GM18873 (cell line): Measurements from ENCODE around the gene POM121L2.

Experiments
- ATAC-seq: cut with Tn5 transposase; IDR thresholded peaks from one replicate; pipeline ENCODE4 v1.9.1; 2021; ENCODE audit warnings: mild to moderate bottlenecking, moderate library complexity, moderate number of reproducible peaks; ENCODE audit not compliant: unreplicated experiment, low FRiP score

POM121L2 gene

GRCh38 chr6:27312146-27312949, at the start of gene POM121L2:
POM121L2 (minus strand) TSS chr6:27312273; CDS start chr6:27312170, 103 bp downstream.
- ATAC-seq, result no peak

- ATAC-seq, result no peak
Measured at GRCh38 chr6:27359231-27359630, 47.2 kb upstream of the POM121L2 start.

GRCh38 chr6:27358786-27359185, 46.7 kb upstream of the POM121L2 start:
- no peak for ATAC-seq

- no peak for ATAC-seq
Measured at GRCh38 chr6:27352850-27353249, 40.8 kb upstream of the POM121L2 start.

- ATAC-seq, result no peak
Measured at GRCh38 chr6:27334141-27334540, 22.1 kb upstream of the POM121L2 start.

GRCh38 chr6:27333642-27334040, 21.6 kb upstream of the POM121L2 start:
- no peak for ATAC-seq

GRCh38 chr6:27332692-27333641, 20.9 kb upstream of the POM121L2 start:
- ATAC-seq, result no peak

- no peak for ATAC-seq
Measured at GRCh38 chr6:27327023-27327738, 15.1 kb upstream of the POM121L2 start.

- ATAC-seq, result no peak
Measured at GRCh38 chr6:27321901-27322300, 9.8 kb upstream of the POM121L2 start.

- no peak for ATAC-seq
Measured at GRCh38 chr6:27321370-27321769, 9.3 kb upstream of the POM121L2 start.

GRCh38 chr6:27318973-27319372, 6.9 kb upstream of the POM121L2 start:
- ATAC-seq, result no peak

GRCh38 chr6:27314046-27314445, 2.0 kb upstream of the POM121L2 start:
- no peak for ATAC-seq

GRCh38 chr6:27312950-27313271, 838 bp upstream of the POM121L2 start:
- no peak for ATAC-seq

GRCh38 chr6:27311806-27312145, 297 bp downstream of the POM121L2 start:
- no peak for ATAC-seq

- no peak for ATAC-seq
Measured at GRCh38 chr6:27303613-27304272, 8.3 kb downstream of the POM121L2 start.

GRCh38 chr6:27297857-27298730, 14.0 kb downstream of the POM121L2 start:
- no peak for ATAC-seq

GRCh38 chr6:27297484-27297856, 14.6 kb downstream of the POM121L2 start:
- ATAC-seq, result no peak

- ATAC-seq, result no peak
Measured at GRCh38 chr6:27296106-27296783, 15.8 kb downstream of the POM121L2 start.
